ENCODE results near the gene COPE. TPM values are rescaled to one million over a fixed set of nuclear protein-coding genes. Genes with fewer than 3 reads are reported as not detected.

COPE gene
- total and polyA plus RNA-seq, 2 donors (not counting 1 experiment from before 2014, with no cell fraction given) = 154 to 279 TPM

- CTCF ChIA-PET = interaction anchor here (1.1 to 1.4 kb wide), 2 partner anchors 9 to 10 kb away, joined by 3 to 4 read pairs; no protein-coding TSS in a partner anchor
- H3K4me1 ChIP-seq (ENCODE audit: control insufficient read depth in 2 of 2, insufficient read depth in 2 of 2, low read length in 2 of 2) = peaks cover 10 to 18% of the 10 kb centered on the region in 2 donors
- DNase-seq (no peak), ATAC-seq (ENCODE audit: low read depth) (no peak)
- H3K9ac ChIP-seq (ENCODE audit: low read length) = no peak overlapping the region
- H3K27me3 ChIP-seq (replicated peaks in 1 of 4; ENCODE audit: control extremely low read depth in 1 of 4, control insufficient read depth in 3 of 4, insufficient read depth in 4 of 4, low read length in 3 of 4) = no peaks in the 10 kb centered on the region
- no peak overlapping the region for H3K4me3 ChIP-seq (ENCODE audit: control extremely low read depth in 1 of 5, extremely low read depth in 1 of 5, insufficient read depth in 1 of 5, low read depth in 2 of 5, low read length in 4 of 5)
- peaks cover 77% of the 10 kb centered on the region for H4K20me1 ChIP-seq (ENCODE audit: control insufficient read depth, insufficient read depth, low read length, poor library complexity, severe bottlenecking)
- intact Hi-C loops (cut with micrococcal nuclease) = no loop called here
- no peak overlapping the region for H3K27ac Mint-ChIP-seq
- no peaks in the 10 kb centered on the region for H3K27me3 Mint-ChIP-seq
- POLR2A ChIA-PET = no interaction called here
- H3K79me2 ChIP-seq (ENCODE audit: control insufficient read depth, insufficient read depth, low read length) = peaks cover 38% of the 10 kb centered on the region
- H3K4me2 ChIP-seq (replicated peaks; ENCODE audit: low read depth, low read length, poor library complexity, severe bottlenecking) = no peak overlapping the region
- H3K9me3 Mint-ChIP-seq (ENCODE audit: insufficient read depth) = no peaks in the 10 kb centered on the region
- peaks cover 0 to 91% of the 10 kb centered on the region in 2 experiments for H3K36me3 ChIP-seq (replicated peaks in 1 of 2; ENCODE audit: control extremely low read depth in 1 of 2, control insufficient read depth in 1 of 2, extremely low read depth in 1 of 2, insufficient read depth in 2 of 2, low read length in 1 of 2)
- 98% methylated on average over 17 of the region's 17 CpGs for WGBS (ENCODE audit: insufficient coverage)
- H3K4me1 Mint-ChIP-seq = peaks cover 14% of the 10 kb centered on the region
- no peak overlapping the region for H2AFZ ChIP-seq (ENCODE audit: insufficient read depth, low read depth, low read length, poor library complexity, severe bottlenecking)
- no peaks in the 10 kb centered on the region for H3K9me3 ChIP-seq (ENCODE audit: control extremely low read depth in 1 of 3, control insufficient read depth in 2 of 3, insufficient read depth in 1 of 3, low read length in 2 of 3)
- TF ChIP-seq CTCF (IDR thresholded peaks at IDR 0.05) (no peak), EZH2 (IDR thresholded peaks at IDR 0.05; ENCODE audit: borderline replicate concordance, insufficient read depth, low read depth, low read length, poor library complexity, severe bottlenecking) (no peak)
- no peak overlapping the region for H3K27ac ChIP-seq (ENCODE audit: low read length in 2 of 2)
- no peak overlapping the region for H3K4me3 Mint-ChIP-seq
Measured at GRCh38 chr19:18853755-18854427, 65.3 kb downstream of the COPE start.

GRCh38 chr19:18852648-18853047 is 66.5 kb downstream of the COPE start:
- Histone ChIP-seq H3K36me3 (replicated peaks in 1 of 2; ENCODE audit: control extremely low read depth in 1 of 2, control insufficient read depth in 1 of 2, extremely low read depth in 1 of 2, insufficient read depth in 2 of 2, low read length in 1 of 2) (peaks cover 0 to 94% of the 10 kb centered on the region in 2 experiments), H3K4me3 (ENCODE audit: control extremely low read depth in 1 of 5, extremely low read depth in 1 of 5, insufficient read depth in 1 of 5, low read depth in 2 of 5, low read length in 4 of 5) (no peak overlapping the region), H3K27ac (ENCODE audit: low read length in 2 of 2) (no peak overlapping the region), H3K4me2 (replicated peaks; ENCODE audit: low read depth, low read length, poor library complexity, severe bottlenecking) (no peak overlapping the region), H4K20me1 (ENCODE audit: control insufficient read depth, insufficient read depth, low read length, poor library complexity, severe bottlenecking) (peaks cover 86% of the 10 kb centered on the region), H3K27me3 (replicated peaks in 1 of 4; ENCODE audit: control extremely low read depth in 1 of 4, control insufficient read depth in 3 of 4, insufficient read depth in 4 of 4, low read length in 3 of 4) (no peaks in the 10 kb centered on the region), H3K4me1 (ENCODE audit: control insufficient read depth in 2 of 2, insufficient read depth in 2 of 2, low read length in 2 of 2) (peaks cover 21 to 30% of the 10 kb centered on the region in 2 donors), H3K9me3 (ENCODE audit: control extremely low read depth in 1 of 3, control insufficient read depth in 2 of 3, insufficient read depth in 1 of 3, low read length in 2 of 3) (no peaks in the 10 kb centered on the region), H3K79me2 (ENCODE audit: control insufficient read depth, insufficient read depth, low read length) (peaks cover 50% of the 10 kb centered on the region), H2AFZ (ENCODE audit: insufficient read depth, low read depth, low read length, poor library complexity, severe bottlenecking) (no peak overlapping the region), H3K9ac (ENCODE audit: low read length) (no peak overlapping the region)
- Mint-ChIP-seq H3K9me3 (ENCODE audit: insufficient read depth) (no peaks in the 10 kb centered on the region), H3K4me3 (no peak overlapping the region), H3K27me3 (no peaks in the 10 kb centered on the region), H3K4me1 (peaks cover 26% of the 10 kb centered on the region), H3K27ac (no peak overlapping the region)
- no peak for DNase-seq
- no peak for ATAC-seq (ENCODE audit: low read depth)
- POLR2A ChIA-PET = no interaction called here
- WGBS (ENCODE audit: insufficient coverage) = 98% methylated on average over 11 of the region's 12 CpGs
- intact Hi-C loops (cut with micrococcal nuclease) = no loop called here
- CTCF ChIA-PET = interaction anchor here (1.0 kb wide), 1 partner anchor 258 kb away, joined by 3 read pairs; no protein-coding TSS in a partner anchor
- no peak for TF ChIP-seq CTCF (IDR thresholded peaks at IDR 0.05)
- TF ChIP-seq EZH2 (IDR thresholded peaks at IDR 0.05; ENCODE audit: borderline replicate concordance, insufficient read depth, low read depth, low read length, poor library complexity, severe bottlenecking) = no peak

All from B cell (primary cell).